Gastrocnemius medialis (tissue), 4 donors: ENCODE measurements around the gene GABBR2.

Experiments used
- POLR2A ChIP-seq, 2 donors: fragments of 450-650 bp; IDR thresholded peaks; one replicate each; pipeline ENCODE4 v1.6.1; 2017; ENCODE audit warnings: antibody characterized with exemption in 2 of 2, mild to moderate bottlenecking in 2 of 2, moderate library complexity in 2 of 2
- TF ChIP-seq, protein P1 (sequence below), 5 experiments: fragments of 450-650 bp in 3 of 5; fragments of 200-600 bp in 2 of 5; sonication (generic) in 2 of 5; IDR thresholded peaks in 4 of 5; conservative IDR thresholded peaks in 1 of 5; 1 replicate in 4 of 5; 2 replicates in 1 of 5; pipeline ENCODE4 v1.5.1; 2016 to 2019; ENCODE audit warnings: antibody characterized with exemption in 5 of 5, mild to moderate bottlenecking in 3 of 5, moderate library complexity in 3 of 5

DNA sequence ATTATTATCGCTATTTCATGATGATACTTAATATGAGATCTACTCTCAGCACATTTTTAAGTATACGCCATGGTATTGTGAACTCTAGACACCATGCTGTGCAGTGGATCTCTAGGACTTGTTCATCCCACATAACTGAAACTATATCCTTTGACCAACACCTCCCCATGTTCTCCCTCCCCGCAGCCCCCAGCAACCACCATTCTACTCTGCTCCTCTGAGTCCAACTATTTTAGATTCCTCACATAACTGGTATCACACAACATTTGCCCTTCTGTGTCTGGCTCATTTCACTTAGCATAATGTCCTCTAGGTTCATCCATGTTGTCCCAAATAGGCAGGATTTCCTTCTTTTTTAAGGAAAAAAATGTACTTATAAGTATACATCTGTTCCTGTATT, 446.7 kb downstream of the GABBR2 start:
- TF ChIP-seq, protein P1, sequence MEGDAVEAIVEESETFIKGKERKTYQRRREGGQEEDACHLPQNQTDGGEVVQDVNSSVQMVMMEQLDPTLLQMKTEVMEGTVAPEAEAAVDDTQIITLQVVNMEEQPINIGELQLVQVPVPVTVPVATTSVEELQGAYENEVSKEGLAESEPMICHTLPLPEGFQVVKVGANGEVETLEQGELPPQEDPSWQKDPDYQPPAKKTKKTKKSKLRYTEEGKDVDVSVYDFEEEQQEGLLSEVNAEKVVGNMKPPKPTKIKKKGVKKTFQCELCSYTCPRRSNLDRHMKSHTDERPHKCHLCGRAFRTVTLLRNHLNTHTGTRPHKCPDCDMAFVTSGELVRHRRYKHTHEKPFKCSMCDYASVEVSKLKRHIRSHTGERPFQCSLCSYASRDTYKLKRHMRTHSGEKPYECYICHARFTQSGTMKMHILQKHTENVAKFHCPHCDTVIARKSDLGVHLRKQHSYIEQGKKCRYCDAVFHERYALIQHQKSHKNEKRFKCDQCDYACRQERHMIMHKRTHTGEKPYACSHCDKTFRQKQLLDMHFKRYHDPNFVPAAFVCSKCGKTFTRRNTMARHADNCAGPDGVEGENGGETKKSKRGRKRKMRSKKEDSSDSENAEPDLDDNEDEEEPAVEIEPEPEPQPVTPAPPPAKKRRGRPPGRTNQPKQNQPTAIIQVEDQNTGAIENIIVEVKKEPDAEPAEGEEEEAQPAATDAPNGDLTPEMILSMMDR (IDR thresholded peaks at IDR 0.05 in 4 of 5, conservative IDR thresholded peaks at IDR 0.05 in 1 of 5), result no peak
- no peak for TF ChIP-seq POLR2A (IDR thresholded peaks at IDR 0.05)
